NCI-H524 (cell line): ENCODE results near the gene DISP2.

Source experiments
- DNase-seq, 2 experiments: peaks; one replicate each; lab custom pipeline; 2025; lab: John Stamatoyannopoulos, UW

DISP2 gene

GRCh38 chr15:40363611-40364010 lies 5.6 kb downstream of the DISP2 start:
- peak; percentile 53 to 78 for DNase-seq

GRCh38 chr15:40364251-40364650 lies 6.2 kb downstream of the DISP2 start:
- DNase-seq, result no peak

- no peak for DNase-seq
Measured at GRCh38 chr15:40365016-40365415, 7.0 kb downstream of the DISP2 start.

GRCh38 chr15:40365624-40366456 lies 7.8 kb downstream of the DISP2 start:
- DNase-seq, result no peak

GRCh38 chr15:40366457-40367370 lies 8.7 kb downstream of the DISP2 start:
- DNase-seq, result peak in 1 of 2 experiments; percentile 52

GRCh38 chr15:40367371-40367685 lies 9.3 kb downstream of the DISP2 start:
- no peak for DNase-seq

GRCh38 chr15:40367686-40368611 lies 9.9 kb downstream of the DISP2 start:
- DNase-seq, result peak; percentile 84 to 95

GRCh38 chr15:40368719-40369473 lies 10.9 kb downstream of the DISP2 start:
- no peak for DNase-seq

GRCh38 chr15:40369474-40369869 lies 11.5 kb downstream of the DISP2 start:
- DNase-seq, result no peak

GRCh38 chr15:40369971-40370370 lies 12.0 kb downstream of the DISP2 start:
- no peak for DNase-seq

- DNase-seq, result no peak
Measured at GRCh38 chr15:40372981-40373380, 15.0 kb downstream of the DISP2 start.

GRCh38 chr15:40377606-40378005 lies 19.6 kb downstream of the DISP2 start:
- no peak for DNase-seq

GRCh38 chr15:40379374-40379773 lies 21.4 kb downstream of the DISP2 start:
- DNase-seq, result no peak

GRCh38 chr15:40379853-40380252 lies 21.8 kb downstream of the DISP2 start:
- no peak for DNase-seq

- DNase-seq, result no peak
Measured at GRCh38 chr15:40380636-40381035, 22.6 kb downstream of the DISP2 start.

- no peak for DNase-seq
Measured at GRCh38 chr15:40381818-40382529, 24.0 kb downstream of the DISP2 start.

- DNase-seq, result peak; percentile 93 to 96
Measured at GRCh38 chr15:40382580-40383456, 24.8 kb downstream of the DISP2 start, which contains the start of gene KNSTRN. KNSTRN (plus strand) TSS chr15:40382721; CDS start chr15:40382836, 115 bp downstream.

GRCh38 chr15:40386480-40386879 lies 28.5 kb downstream of the DISP2 start:
- no peak for DNase-seq
